Lower leg skin (tissue), 4 donors: ENCODE results near the gene PARP15. TPM values are rescaled to one million over a fixed set of nuclear protein-coding genes. Genes with fewer than 3 reads are reported as not detected.

ENCODE experiments used
- DNase-seq, 2 donors: peaks; one replicate each; pipeline ENCODE4 v3.0.0-alpha.2; 2019; ENCODE audit warnings: low spot score in 2 of 2
- H3K4me3 ChIP-seq: fragments of 200-600 bp; sonication (generic); 2 replicates; pipeline ENCODE4 v1.5.1; 2017; ENCODE audit warnings: mild to moderate bottlenecking, low read depth; ENCODE audit not compliant: poor library complexity, severe bottlenecking
- CTCF ChIP-seq, 3 donors: fragments of 450-650 bp; IDR thresholded peaks; one replicate each; pipeline ENCODE4 v1.5.1; 2016; ENCODE audit warnings: antibody characterized with exemption in 3 of 3, mild to moderate bottlenecking in 3 of 3, moderate library complexity in 2 of 3
- POLR2A ChIP-seq, 2 donors: fragments of 450-650 bp; IDR thresholded peaks; one replicate each; pipeline ENCODE4 v1.6.1; 2016 to 2017; ENCODE audit warnings: antibody characterized with exemption in 2 of 2, mild to moderate bottlenecking in 1 of 2, moderate library complexity in 1 of 2
- WGBS, 2 donors: methylation state at CpG; one replicate each; pipeline ENCODE4 v1.1.5; 2018; 5-methylcytosine and 5-hydroxymethylcytosine counted together
- intact Hi-C: fragments of 100-400 bp; cut with DNase I; formaldehyde crosslinking; loops from one replicate; pipeline ENCODE4 v1.15.0; 2023; ENCODE audit warnings: low total_unique reads
- total RNA-seq, 4 donors: library from RNA; depleted of rRNA; stranded (reverse); fragments of >200 nt; gene quantifications; one replicate each; pipeline ENCODE4 v1.1.0, GENCODE V29; 2016

The PARP15 gene
- total RNA-seq, 4 donors from 2014 or later = 0.29 to 0.71 (median 0.38) TPM; not detected in 1

GRCh38 chr3:122674339-122674738 lies 96.9 kb downstream of the PARP15 start:
- TF ChIP-seq POLR2A (IDR thresholded peaks at IDR 0.05) (no peak), CTCF (IDR thresholded peaks at IDR 0.05) (no peak)
- intact Hi-C loops = no loop called here
- no peak overlapping the region for H3K4me3 ChIP-seq
- WGBS, 2 donors = 44 to 53% methylated on average over 3 of the region's 3 CpGs
- no peak for DNase-seq

GRCh38 chr3:122676759-122677158 lies 99.3 kb downstream of the PARP15 start:
- WGBS, 2 donors = 67 to 74% methylated on average over 2 of the region's 2 CpGs
- no peak for DNase-seq
- no peak overlapping the region for H3K4me3 ChIP-seq
- TF ChIP-seq POLR2A (IDR thresholded peaks at IDR 0.05) = no peak
- TF ChIP-seq CTCF (IDR thresholded peaks at IDR 0.05) = no peak
- intact Hi-C loops = no loop called here

GRCh38 chr3:122677216-122677615 lies 99.8 kb downstream of the PARP15 start:
- no peak overlapping the region for H3K4me3 ChIP-seq
- intact Hi-C loops = no loop called here
- WGBS, 2 donors = 74 to 84% methylated on average over 1 of the region's 1 CpG
- no peak for TF ChIP-seq POLR2A (IDR thresholded peaks at IDR 0.05)
- TF ChIP-seq CTCF (IDR thresholded peaks at IDR 0.05) = no peak
- no peak for DNase-seq

- peak in 1 of 2 donors; percentile 24 for DNase-seq
- no peak for TF ChIP-seq POLR2A (IDR thresholded peaks at IDR 0.05)
- TF ChIP-seq CTCF (IDR thresholded peaks at IDR 0.05) = no peak
- 72 to 73% methylated on average over 5 of the region's 5 CpGs for WGBS, 2 donors
- no peak overlapping the region for H3K4me3 ChIP-seq
- intact Hi-C loops = no loop called here
These were observed 101.1 kb downstream of the PARP15 start for GRCh38 chr3:122678506-122678905.

- intact Hi-C loops = no loop called here
- peak; percentile 80 to 95 for DNase-seq
- 6 to 10% methylated on average over 16 of the region's 16 CpGs for WGBS, 2 donors
- no peak overlapping the region for H3K4me3 ChIP-seq
- TF ChIP-seq CTCF (IDR thresholded peaks at IDR 0.05) (peak in 1 of 3 donors; percentile 82), POLR2A (IDR thresholded peaks at IDR 0.05) (no peak)
These were observed 101.8 kb downstream of the PARP15 start for GRCh38 chr3:122679085-122679881.
